Measurements from ENCODE around the gene COG3.

Gene COG3

GRCh38 chr13:45511310-45512097, 46.8 kb downstream of the COG3 start:
- peak; percentile 73 for TF ChIP-seq CTCF (IDR thresholded peaks at IDR 0.05)

GRCh38 chr13:45512098-45512496, 47.4 kb downstream of the COG3 start:
- TF ChIP-seq CTCF (IDR thresholded peaks at IDR 0.05), result no peak

GRCh38 chr13:45516757-45517156, 52.0 kb downstream of the COG3 start:
- TF ChIP-seq CTCF (IDR thresholded peaks at IDR 0.05), result no peak

GRCh38 chr13:45518525-45519245, 53.9 kb downstream of the COG3 start:
- no peak for TF ChIP-seq CTCF (IDR thresholded peaks at IDR 0.05)

- no peak for TF ChIP-seq CTCF (IDR thresholded peaks at IDR 0.05)
Measured at GRCh38 chr13:45519493-45519892, 54.8 kb downstream of the COG3 start.

GRCh38 chr13:45521297-45521696, 56.6 kb downstream of the COG3 start:
- TF ChIP-seq CTCF (IDR thresholded peaks at IDR 0.05), result no peak

GRCh38 chr13:45522571-45522970, 57.8 kb downstream of the COG3 start:
- TF ChIP-seq CTCF (IDR thresholded peaks at IDR 0.05), result no peak

Data from LNCAP (cell line).